Testis (tissue), 2 donors: ENCODE data around the gene TLE5.

Experiments
- CTCF ChIP-seq, 3 experiments: fragments of 450-650 bp in 2 of 3; fragments of 200-600 bp in 1 of 3; sonication (generic) in 1 of 3; IDR thresholded peaks; one replicate each; pipeline ENCODE4 v1.5.1; 2016 to 2019; ENCODE audit warnings: antibody characterized with exemption in 3 of 3, mild to moderate bottlenecking in 2 of 3, moderate library complexity in 1 of 3
- POLR2A ChIP-seq: fragments of 450-650 bp; IDR thresholded peaks from one replicate; pipeline ENCODE4 v1.6.1; 2017; ENCODE audit warnings: antibody characterized with exemption, mild to moderate bottlenecking, moderate library complexity

GRCh38 chr19:3029065-3029923, 33.0 kb downstream of the TLE5 start, which contains the start of gene TLE2:
- TF ChIP-seq POLR2A (no peak), CTCF (IDR thresholded peaks at IDR 0.05) (no peak)
